CD4-positive, CD25-positive, alpha-beta regulatory T cell (primary cell): Measurements from ENCODE around the gene LRPAP1. TPM values are rescaled to one million over a fixed set of nuclear protein-coding genes. Genes with fewer than 3 reads are reported as not detected.
"Not testable (repeated sequence)": the region's sequence is repeated elsewhere in the genome, so short reads cannot be mapped to it uniquely, and the experiment has no call there.

Source experiments
- ATAC-seq, 2 donors: fragments of 150-1000 bp; cut with Tn5 transposase; one replicate each; pipeline ENCODE4 v1.10.0; 2021; ENCODE audit warnings: low read depth in 2 of 2, moderate number of reproducible peaks in 2 of 2, moderate library complexity in 1 of 2
- DNase-seq, 3 donors: peaks; one replicate each; pipeline versions ENCODE4 v3.0.0 to v3.0.0-alpha.2; 2012 to 2022; ENCODE audit warnings: mixed read lengths in 1 of 3
- H3K27ac ChIP-seq: one replicate; pipeline ENCODE4 v1.7.0; 2013; ENCODE audit warnings: mild to moderate bottlenecking, low read length; ENCODE audit not compliant: insufficient read depth, poor library complexity, severe bottlenecking
- H3K27me3 ChIP-seq: one replicate; pipeline ENCODE4 v1.7.0; 2013; ENCODE audit warnings: low read length; ENCODE audit not compliant: control insufficient read depth, insufficient read depth
- H3K36me3 ChIP-seq: one replicate; pipeline ENCODE4 v1.7.0; 2013; ENCODE audit warnings: mild to moderate bottlenecking, low read length, moderate library complexity; ENCODE audit not compliant: control insufficient read depth, insufficient read depth
- H3K4me1 ChIP-seq: 2 replicates; pipeline ENCODE4 v1.7.0; 2013; ENCODE audit warnings: mild to moderate bottlenecking, low read length; ENCODE audit not compliant: insufficient read depth, control insufficient read depth, poor library complexity, severe bottlenecking
- H3K4me3 ChIP-seq: one replicate; pipeline ENCODE4 v1.7.0; 2013; ENCODE audit warnings: low read depth, mild to moderate bottlenecking, low read length, moderate library complexity
- H3K9me3 ChIP-seq, 2 experiments: 1 replicate in 1 of 2; 2 replicates in 1 of 2; pipeline ENCODE4 v1.7.0; 2013; ENCODE audit warnings: low read length in 2 of 2, mild to moderate bottlenecking in 1 of 2, moderate library complexity in 1 of 2; ENCODE audit not compliant: control insufficient read depth in 2 of 2
- H3K27ac Mint-ChIP-seq, 3 donors: one replicate each; pipeline ENCODE4 v1.8.0; 2020 to 2022; ENCODE audit warnings: mild to moderate bottlenecking in 3 of 3, mixed read lengths in 3 of 3, moderate library complexity in 2 of 3
- H3K27me3 Mint-ChIP-seq: one replicate; pipeline ENCODE4 v1.8.0; 2022; ENCODE audit warnings: mild to moderate bottlenecking, mixed read lengths
- H3K36me3 Mint-ChIP-seq: one replicate; pipeline ENCODE4 v1.8.0; 2020; ENCODE audit warnings: mixed read lengths
- H3K4me1 Mint-ChIP-seq, 4 donors: one replicate each; pipeline ENCODE4 v1.8.0; 2020 to 2022; ENCODE audit warnings: mixed read lengths in 4 of 4, mild to moderate bottlenecking in 1 of 4
- H3K4me3 Mint-ChIP-seq, 4 donors: one replicate each; pipeline ENCODE4 v1.8.0; 2020 to 2022; ENCODE audit warnings: mild to moderate bottlenecking in 4 of 4, mixed read lengths in 4 of 4, moderate library complexity in 3 of 4
- H3K9me3 Mint-ChIP-seq, 7 donors: one replicate each; pipeline ENCODE4 v1.8.0; 2020 to 2022; ENCODE audit warnings: mixed read lengths in 7 of 7, mild to moderate bottlenecking in 3 of 7, moderate library complexity in 2 of 7
- polyA plus RNA-seq, 4 donors: library from polyadenylated mRNA; unstranded; fragments of 300-500 nt; fragmentation: Illumina TruSeq; gene quantifications; one replicate each; pipeline ENCODE4 v1.2.3, GENCODE V29; 2021
- total RNA-seq: library from RNA; stranded (reverse); gene quantifications from one replicate; pipeline ENCODE4 v1.2.3, GENCODE V29; 2022

Gene LRPAP1
- total and polyA plus RNA-seq, 5 donors from 2014 or later: 78.4 to 111 (median 99.2) TPM

DNA sequence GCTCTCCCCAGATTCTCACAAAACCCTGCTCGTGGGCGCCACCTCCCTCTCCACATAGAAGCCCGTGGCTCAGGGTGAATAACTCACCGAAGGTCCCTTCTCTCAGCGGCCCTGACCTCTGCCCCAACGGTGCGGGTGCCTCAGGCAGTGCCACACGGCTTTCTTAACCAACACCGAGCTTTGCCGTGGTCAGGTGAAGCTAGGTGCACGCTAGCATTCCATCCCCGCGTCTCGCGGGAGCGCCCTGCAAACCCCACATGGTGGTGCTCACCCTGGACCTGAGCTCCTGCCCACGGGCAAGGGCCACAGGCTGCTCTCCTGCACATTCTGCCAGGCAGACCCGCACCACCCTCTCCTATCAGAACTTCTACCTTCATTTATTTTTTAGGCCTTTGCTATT, 18.4 kb downstream of the LRPAP1 start:
- peaks cover 77% of the 10 kb centered on the region for H3K36me3 ChIP-seq
- Mint-ChIP-seq H3K27me3 (no peaks in the 10 kb centered on the region), H3K4me3 (no peak overlapping the region), H3K27ac (no peak overlapping the region), H3K9me3 (peaks cover 0 to 6% (median 0%) of the 10 kb centered on the region in 7 donors), H3K4me1 (no peaks in the 10 kb centered on the region), H3K36me3 (peaks cover 49% of the 10 kb centered on the region)
- ATAC-seq (no peak), DNase-seq (no peak)
- no peaks in the 10 kb centered on the region for H3K9me3 ChIP-seq
- H3K27ac ChIP-seq: no peak overlapping the region
- H3K27me3 ChIP-seq: no peaks in the 10 kb centered on the region
- no peaks in the 10 kb centered on the region for H3K4me1 ChIP-seq
- no peak overlapping the region for H3K4me3 ChIP-seq

DNA sequence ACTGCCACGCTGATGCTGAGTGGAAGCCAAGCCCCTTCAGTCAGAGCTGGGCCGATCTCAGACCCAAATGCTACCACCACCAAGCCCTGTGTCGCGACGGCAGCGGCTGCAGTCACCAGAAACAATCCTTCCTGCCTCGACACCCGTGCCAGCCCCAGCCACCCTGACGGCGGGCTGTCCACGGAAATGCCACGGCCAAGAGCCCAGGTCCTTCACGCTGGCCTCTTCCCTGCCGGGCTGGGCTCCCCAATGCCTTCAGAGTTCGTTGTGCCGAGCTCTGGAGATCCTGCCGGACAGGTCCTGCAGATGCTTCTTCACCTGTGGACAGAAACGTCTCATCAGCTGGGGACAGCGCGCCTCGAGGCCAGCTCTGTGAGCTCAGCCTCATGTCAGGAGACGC, 19.5 kb downstream of the LRPAP1 start:
- Mint-ChIP-seq H3K4me3 (no peak overlapping the region), H3K36me3 (peaks cover 58% of the 10 kb centered on the region), H3K27ac (peak overlapping the region in 1 of 3 donors; percentile 42), H3K4me1 (peaks cover 0 to 3% (median 1%) of the 10 kb centered on the region in 4 donors), H3K27me3 (no peaks in the 10 kb centered on the region), H3K9me3 (peaks cover 0 to 6% (median 0%) of the 10 kb centered on the region in 7 donors)
- peaks cover 77% of the 10 kb centered on the region for H3K36me3 ChIP-seq
- DNase-seq (no peak), ATAC-seq (no peak)
- H3K9me3 ChIP-seq: no peaks in the 10 kb centered on the region
- H3K27ac ChIP-seq: no peak overlapping the region
- no peaks in the 10 kb centered on the region for H3K4me1 ChIP-seq
- no peaks in the 10 kb centered on the region for H3K27me3 ChIP-seq
- H3K4me3 ChIP-seq: no peak overlapping the region

DNA sequence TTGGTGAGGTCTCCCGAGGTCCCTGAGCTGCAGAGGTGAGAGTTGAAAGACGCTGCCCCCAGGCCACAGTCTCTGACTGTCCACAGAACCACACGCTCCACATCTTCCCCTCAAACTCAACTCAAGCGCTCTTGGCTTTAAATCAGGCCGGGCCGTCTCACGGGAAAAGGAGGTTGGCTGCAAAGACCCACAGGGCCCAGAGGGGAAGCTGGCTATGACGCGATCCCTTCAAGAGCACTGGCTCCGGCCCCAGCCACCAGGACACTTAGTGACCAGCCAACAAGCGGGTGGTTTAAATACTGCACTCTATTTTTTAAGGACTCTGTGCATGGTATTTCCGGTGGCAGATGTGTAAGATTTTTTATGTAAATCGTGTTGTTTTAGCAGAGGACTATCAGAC, 19.9 kb downstream of the LRPAP1 start:
- no peaks in the 10 kb centered on the region for H3K27me3 ChIP-seq
- no peaks in the 10 kb centered on the region for H3K9me3 ChIP-seq
- ATAC-seq: no peak
- DNase-seq: no peak
- Mint-ChIP-seq H3K27me3 (no peaks in the 10 kb centered on the region), H3K4me1 (peaks cover 0 to 7% (median 4%) of the 10 kb centered on the region in 4 donors), H3K4me3 (no peak overlapping the region), H3K9me3 (peaks cover 0 to 6% (median 0%) of the 10 kb centered on the region in 7 donors), H3K27ac (no peak overlapping the region), H3K36me3 (peaks cover 61% of the 10 kb centered on the region)
- no peaks in the 10 kb centered on the region for H3K4me1 ChIP-seq
- peaks cover 74% of the 10 kb centered on the region for H3K36me3 ChIP-seq
- no peak overlapping the region for H3K4me3 ChIP-seq
- no peak overlapping the region for H3K27ac ChIP-seq

DNA sequence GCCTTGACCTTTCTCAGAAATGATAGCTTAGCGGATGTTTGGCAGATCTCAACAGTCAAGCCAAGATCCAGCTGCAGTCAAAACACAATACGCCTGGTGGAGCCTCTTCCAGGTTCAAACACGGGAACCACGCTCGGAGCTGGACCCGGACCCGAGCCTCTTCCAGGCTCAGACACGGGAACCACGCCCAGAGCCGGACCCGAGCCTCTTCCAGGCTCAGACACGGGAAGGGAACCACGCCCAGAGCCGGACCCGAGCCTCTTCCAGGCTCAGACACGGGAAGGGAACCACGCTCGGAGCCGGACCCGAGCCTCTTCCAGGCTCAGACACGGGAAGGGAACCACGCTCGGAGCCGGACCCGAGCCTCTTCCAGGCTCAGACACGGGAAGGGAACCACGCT, 20.6 kb downstream of the LRPAP1 start:
- H3K9me3 Mint-ChIP-seq, H3K27ac ChIP-seq, H3K4me1 Mint-ChIP-seq, H3K9me3 ChIP-seq, DNase-seq, ATAC-seq, H3K27me3 ChIP-seq, H3K4me3 ChIP-seq, H3K4me1 ChIP-seq, H3K4me3 Mint-ChIP-seq, H3K27ac Mint-ChIP-seq, H3K27me3 Mint-ChIP-seq: not testable (repeated sequence)
- peaks cover 74% of the 10 kb centered on the region for H3K36me3 ChIP-seq
- peaks cover 62% of the 10 kb centered on the region for H3K36me3 Mint-ChIP-seq

DNA sequence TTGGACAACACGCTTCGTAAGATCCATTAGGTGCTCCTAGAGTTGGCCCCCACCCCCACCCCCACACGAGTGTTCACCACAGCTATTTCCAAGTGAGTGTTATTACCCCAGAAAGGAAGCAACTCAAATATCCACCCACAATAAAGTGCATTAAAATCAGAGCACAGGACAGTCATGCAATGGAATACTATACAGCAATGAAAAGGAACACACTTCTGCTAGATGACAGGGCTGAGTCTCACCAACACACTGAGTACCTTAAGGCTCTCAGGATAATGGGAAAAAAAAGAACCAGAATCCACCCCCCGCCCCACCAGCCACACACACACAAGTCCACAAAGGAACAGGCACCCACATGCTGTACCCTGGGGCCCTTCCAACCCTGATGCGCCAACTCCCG, 21.0 kb downstream of the LRPAP1 start:
- H3K4me1 Mint-ChIP-seq: peaks cover 0 to 7% (median 6%) of the 10 kb centered on the region in 4 donors
- no peaks in the 10 kb centered on the region for H3K4me1 ChIP-seq
- no peak overlapping the region for H3K27ac Mint-ChIP-seq
- no peak overlapping the region for H3K4me3 Mint-ChIP-seq
- peaks cover 62% of the 10 kb centered on the region for H3K36me3 Mint-ChIP-seq
- H3K27ac ChIP-seq: no peak overlapping the region
- H3K9me3 ChIP-seq: no peaks in the 10 kb centered on the region
- no peaks in the 10 kb centered on the region for H3K27me3 Mint-ChIP-seq
- H3K9me3 Mint-ChIP-seq: peaks cover 0 to 6% (median 0%) of the 10 kb centered on the region in 7 donors
- peaks cover 71% of the 10 kb centered on the region for H3K36me3 ChIP-seq
- ATAC-seq: no peak
- no peak overlapping the region for H3K4me3 ChIP-seq
- no peak for DNase-seq
- H3K27me3 ChIP-seq: no peaks in the 10 kb centered on the region

DNA sequence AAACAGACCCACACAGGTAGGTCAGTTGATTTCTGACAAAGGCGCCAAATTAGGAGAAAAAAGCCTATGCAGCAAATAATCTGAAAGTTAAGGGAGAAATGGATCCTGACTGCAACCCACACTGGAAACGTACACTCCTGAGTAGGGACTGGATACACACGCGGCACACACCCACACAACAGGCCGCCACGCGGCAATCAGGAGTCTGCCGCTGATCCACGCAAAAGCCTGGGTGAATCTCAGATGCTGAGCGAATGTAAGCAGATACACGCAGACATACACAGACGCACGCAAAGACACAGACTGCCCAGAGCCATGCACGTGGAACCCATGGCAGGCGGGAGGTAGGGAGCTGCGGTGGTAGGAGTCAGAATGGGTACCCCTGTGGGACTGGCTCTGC, 21.7 kb downstream of the LRPAP1 start:
- Histone ChIP-seq H3K27me3 (no peaks in the 10 kb centered on the region), H3K36me3 (peaks cover 70% of the 10 kb centered on the region), H3K27ac (no peak overlapping the region), H3K9me3 (no peaks in the 10 kb centered on the region), H3K4me3 (no peak overlapping the region), H3K4me1 (no peaks in the 10 kb centered on the region)
- no peak overlapping the region for H3K4me3 Mint-ChIP-seq
- peaks cover 0 to 6% (median 0%) of the 10 kb centered on the region in 7 donors for H3K9me3 Mint-ChIP-seq
- H3K27me3 Mint-ChIP-seq: no peaks in the 10 kb centered on the region
- peaks cover 0 to 7% (median 6%) of the 10 kb centered on the region in 4 donors for H3K4me1 Mint-ChIP-seq
- DNase-seq (no peak), ATAC-seq (no peak)
- peaks cover 58% of the 10 kb centered on the region for H3K36me3 Mint-ChIP-seq
- peak overlapping the region in 1 of 3 donors; percentile 95 for H3K27ac Mint-ChIP-seq

DNA sequence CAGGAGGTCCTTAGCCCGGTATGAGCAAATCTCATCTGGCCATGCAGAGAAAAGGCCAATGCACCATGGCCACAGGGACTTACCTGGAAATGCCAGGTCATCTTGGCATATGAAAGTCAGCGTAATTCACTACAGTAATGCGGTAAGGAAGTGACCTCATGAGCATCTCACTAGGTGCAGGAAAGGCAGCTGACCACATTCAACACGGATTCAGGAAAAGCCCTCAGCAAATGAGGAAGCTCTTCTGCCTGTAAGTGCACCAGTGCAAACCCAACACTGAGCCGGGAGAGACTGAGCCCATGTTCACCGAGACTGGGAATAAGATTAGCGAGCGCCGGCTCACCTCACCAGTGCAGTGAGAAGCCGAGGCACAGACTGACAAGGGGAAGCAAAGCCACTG, 23.7 kb downstream of the LRPAP1 start:
- ATAC-seq: no peak
- Mint-ChIP-seq H3K9me3 (peaks cover 0 to 4% (median 0%) of the 10 kb centered on the region in 7 donors), H3K4me1 (peaks cover 0 to 11% (median 7%) of the 10 kb centered on the region in 4 donors), H3K27ac (no peak overlapping the region), H3K27me3 (no peaks in the 10 kb centered on the region), H3K4me3 (no peak overlapping the region), H3K36me3 (peaks cover 52% of the 10 kb centered on the region)
- DNase-seq: no peak
- Histone ChIP-seq H3K27me3 (no peaks in the 10 kb centered on the region), H3K36me3 (peaks cover 58% of the 10 kb centered on the region), H3K9me3 (no peaks in the 10 kb centered on the region), H3K4me3 (no peak overlapping the region), H3K4me1 (no peaks in the 10 kb centered on the region), H3K27ac (no peak overlapping the region)

DNA sequence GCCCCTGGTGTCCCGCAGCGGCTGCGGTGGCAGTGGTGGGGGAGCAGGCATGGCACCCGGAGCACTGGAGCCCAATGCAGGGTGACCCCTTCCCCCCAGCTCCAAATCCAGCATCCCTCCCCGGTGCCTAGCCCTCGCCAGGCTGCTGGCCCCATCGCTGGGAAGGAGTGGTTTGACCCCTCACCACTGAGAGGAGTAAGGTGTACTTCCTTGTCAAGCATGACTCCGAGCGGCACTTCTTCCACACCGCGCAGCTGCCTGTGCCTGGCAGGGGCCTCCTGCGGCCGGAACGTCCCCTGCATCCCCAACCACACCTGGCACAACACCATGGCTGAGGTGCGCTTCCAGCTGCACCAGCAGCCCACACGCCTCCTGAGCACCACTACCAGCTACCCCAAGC, 27.0 kb downstream of the LRPAP1 start:
- Histone ChIP-seq H3K36me3 (peaks cover 45% of the 10 kb centered on the region), H3K4me1 (no peaks in the 10 kb centered on the region), H3K27me3 (no peaks in the 10 kb centered on the region), H3K27ac (no peak overlapping the region), H3K4me3 (no peak overlapping the region), H3K9me3 (no peaks in the 10 kb centered on the region)
- Mint-ChIP-seq H3K4me1 (peaks cover 0 to 14% (median 8%) of the 10 kb centered on the region in 4 donors), H3K27ac (no peak overlapping the region), H3K9me3 (no peaks in the 10 kb centered on the region), H3K36me3 (peaks cover 29% of the 10 kb centered on the region), H3K4me3 (no peak overlapping the region), H3K27me3 (no peaks in the 10 kb centered on the region)
- ATAC-seq (no peak), DNase-seq (no peak)
